Neural progenitor cell (in vitro differentiated cells): ENCODE data around the gene PHACTR1.

Source experiments
- EZH2 ChIP-seq: fragments of 200-600 bp; sonication (generic); IDR thresholded peaks from 2 replicates; pipeline ENCODE4 v1.6.1; 2017; ENCODE audit warnings: antibody characterized with exemption, mild to moderate bottlenecking, moderate library complexity
- EZH2phosphoT487 ChIP-seq: fragments of 200-600 bp; sonication (generic); IDR thresholded peaks from 2 replicates; pipeline ENCODE4 v1.6.1; 2017; ENCODE audit warnings: antibody characterized with exemption
- TF ChIP-seq, protein P1 (sequence below): fragments of 200-600 bp; sonication (generic); IDR thresholded peaks from 2 replicates; pipeline ENCODE4 v1.5.1; 2017; ENCODE audit warnings: antibody characterized with exemption, mild to moderate bottlenecking

- TF ChIP-seq EZH2phosphoT487 (no peak), EZH2 (no peak)
- TF ChIP-seq, protein P1, sequence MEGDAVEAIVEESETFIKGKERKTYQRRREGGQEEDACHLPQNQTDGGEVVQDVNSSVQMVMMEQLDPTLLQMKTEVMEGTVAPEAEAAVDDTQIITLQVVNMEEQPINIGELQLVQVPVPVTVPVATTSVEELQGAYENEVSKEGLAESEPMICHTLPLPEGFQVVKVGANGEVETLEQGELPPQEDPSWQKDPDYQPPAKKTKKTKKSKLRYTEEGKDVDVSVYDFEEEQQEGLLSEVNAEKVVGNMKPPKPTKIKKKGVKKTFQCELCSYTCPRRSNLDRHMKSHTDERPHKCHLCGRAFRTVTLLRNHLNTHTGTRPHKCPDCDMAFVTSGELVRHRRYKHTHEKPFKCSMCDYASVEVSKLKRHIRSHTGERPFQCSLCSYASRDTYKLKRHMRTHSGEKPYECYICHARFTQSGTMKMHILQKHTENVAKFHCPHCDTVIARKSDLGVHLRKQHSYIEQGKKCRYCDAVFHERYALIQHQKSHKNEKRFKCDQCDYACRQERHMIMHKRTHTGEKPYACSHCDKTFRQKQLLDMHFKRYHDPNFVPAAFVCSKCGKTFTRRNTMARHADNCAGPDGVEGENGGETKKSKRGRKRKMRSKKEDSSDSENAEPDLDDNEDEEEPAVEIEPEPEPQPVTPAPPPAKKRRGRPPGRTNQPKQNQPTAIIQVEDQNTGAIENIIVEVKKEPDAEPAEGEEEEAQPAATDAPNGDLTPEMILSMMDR: no peak
Observed at GRCh38 chr6:12967686-12968085, 251.1 kb downstream of the PHACTR1 start.
